ENCODE data around the gene KLHDC7B.

- no peak for TF ChIP-seq CTCF (IDR thresholded peaks at IDR 0.05)
- no peak for TF ChIP-seq ZFX (IDR thresholded peaks at IDR 0.05; ENCODE audit: borderline replicate concordance)
Observed at GRCh38 chr22:50505776-50506610, 39.7 kb upstream of the KLHDC7B start.
